ENCODE data around the gene SV2A. TPM values are rescaled to one million over a fixed set of nuclear protein-coding genes. Genes with fewer than 3 reads are reported as not detected.
"Not testable (repeated sequence)": the region's sequence is repeated elsewhere in the genome, so short reads cannot be mapped to it uniquely, and the experiment has no call there.

SV2A gene
- total RNA-seq, 2 donors from 2014 or later: 7.5 TPM

- intact Hi-C loops (cut with DNase I): no loop called here
- DNase-seq (ENCODE audit: low spot score): peak; percentile 98
Observed at GRCh38 chr1:149899460-149900284, 18.0 kb downstream of the SV2A start, which contains the start of gene BOLA1. Gene BOLA1 (plus strand): TSS chr1:149899568. CDS start chr1:149900060, 492 bp downstream.

- intact Hi-C loops (cut with DNase I): no loop called here
- no peak for DNase-seq (ENCODE audit: low spot score)
Observed at GRCh38 chr1:149896575-149896974, 21.1 kb downstream of the SV2A start.

- intact Hi-C loops (cut with DNase I): no loop called here
- no peak for DNase-seq (ENCODE audit: low spot score)
Observed at GRCh38 chr1:149888999-149889289, 28.7 kb downstream of the SV2A start.

GRCh38 chr1:149888247-149888998 is 29.2 kb downstream of the SV2A start:
- DNase-seq (ENCODE audit: low spot score): peak; percentile 94
- intact Hi-C loops (cut with DNase I): no loop called here

- peak; percentile 91 for DNase-seq (ENCODE audit: low spot score)
- intact Hi-C loops (cut with DNase I): no loop called here
Observed at GRCh38 chr1:149887456-149888246, 30.0 kb downstream of the SV2A start.

- intact Hi-C loops (cut with DNase I): not testable (repeated sequence)
Observed at GRCh38 chr1:149887196-149887455, 30.5 kb downstream of the SV2A start.

GRCh38 chr1:149886396-149887195 is 31.0 kb downstream of the SV2A start:
- intact Hi-C loops (cut with DNase I): no loop called here

More at GRCh38 chr1:149887196-149887455, 30.5 kb downstream of the SV2A start:
- not testable (repeated sequence) for DNase-seq (ENCODE audit: low spot score)

GRCh38 chr1:149886121-149886395 is 31.6 kb downstream of the SV2A start:
- intact Hi-C loops (cut with DNase I); DNase-seq (ENCODE audit: low spot score): not testable (repeated sequence)

More at GRCh38 chr1:149886396-149887195, 31.0 kb downstream of the SV2A start:
- DNase-seq (ENCODE audit: low spot score): peak; percentile 93

GRCh38 chr1:149885339-149886120 is 32.1 kb downstream of the SV2A start:
- intact Hi-C loops (cut with DNase I): no loop called here
- DNase-seq (ENCODE audit: low spot score): peak; percentile 97

GRCh38 chr1:149884433-149885338 is 33.0 kb downstream of the SV2A start:
- DNase-seq (ENCODE audit: low spot score): no peak
- intact Hi-C loops (cut with DNase I): no loop called here

GRCh38 chr1:149883598-149884247 is 33.9 kb downstream of the SV2A start:
- intact Hi-C loops (cut with DNase I): no loop called here
- no peak for DNase-seq (ENCODE audit: low spot score)

- intact Hi-C loops (cut with DNase I): no loop called here
- DNase-seq (ENCODE audit: low spot score): no peak
Observed at GRCh38 chr1:149881876-149882275, 35.8 kb downstream of the SV2A start.

- intact Hi-C loops (cut with DNase I): no loop called here
- no peak for DNase-seq (ENCODE audit: low spot score)
Observed at GRCh38 chr1:149879556-149879955, 38.1 kb downstream of the SV2A start.

- intact Hi-C loops (cut with DNase I): no loop called here
- DNase-seq (ENCODE audit: low spot score): no peak
Observed at GRCh38 chr1:149877211-149877946, 40.3 kb downstream of the SV2A start.

GRCh38 chr1:149873060-149873459 is 44.6 kb downstream of the SV2A start:
- DNase-seq (ENCODE audit: low spot score); intact Hi-C loops (cut with DNase I): not testable (repeated sequence)

- intact Hi-C loops (cut with DNase I); DNase-seq (ENCODE audit: low spot score): not testable (repeated sequence)
Observed at GRCh38 chr1:149866887-149867286, 50.8 kb downstream of the SV2A start.

Data from posterior vena cava (tissue), 2 donors.